EH (cell line): ENCODE measurements around the gene NF1.
"Not testable (repeated sequence)": the region's sequence is repeated elsewhere in the genome, so short reads cannot be mapped to it uniquely, and the experiment has no call there.

Source experiments
- DNase-seq: peaks from one replicate; pipeline ENCODE4 v3.0.0-alpha.2; 2015; ENCODE audit warnings: low read depth

NF1 gene

DNA sequence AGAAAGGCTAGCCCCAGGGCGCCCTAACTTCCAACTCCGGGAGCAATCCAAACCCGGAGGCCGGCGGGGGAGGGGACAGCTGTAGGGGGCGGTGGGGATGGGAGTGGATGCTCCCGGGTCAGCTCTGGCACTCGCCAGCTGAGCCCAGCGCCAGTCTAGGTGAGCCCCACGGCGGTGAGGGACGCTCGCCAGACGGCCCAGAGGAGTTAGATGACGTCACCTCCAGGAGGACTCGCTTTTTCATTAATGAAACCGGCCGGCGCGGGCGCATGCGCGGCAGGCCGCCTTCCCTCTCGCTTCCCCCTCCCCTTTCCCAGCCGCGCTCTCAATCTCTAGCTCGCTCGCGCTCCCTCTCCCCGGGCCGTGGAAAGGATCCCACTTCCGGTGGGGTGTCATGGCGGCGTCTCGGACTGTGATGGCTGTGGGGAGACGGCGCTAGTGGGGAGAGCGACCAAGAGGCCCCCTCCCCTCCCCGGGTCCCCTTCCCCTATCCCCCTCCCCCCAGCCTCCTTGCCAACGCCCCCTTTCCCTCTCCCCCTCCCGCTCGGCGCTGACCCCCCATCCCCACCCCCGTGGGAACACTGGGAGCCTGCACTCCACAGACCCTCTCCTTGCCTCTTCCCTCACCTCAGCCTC, at the start of gene NF1:
NF1 (plus strand) TSS at position 378 of the 636 bp plus-strand sequence. CDS start 333 bp downstream, outside the sequence.
- DNase-seq, result peak; percentile 97

GRCh38 chr17:31046856-31047425, 47.8 kb upstream of the NF1 start:
- not testable (repeated sequence) for DNase-seq

DNA sequence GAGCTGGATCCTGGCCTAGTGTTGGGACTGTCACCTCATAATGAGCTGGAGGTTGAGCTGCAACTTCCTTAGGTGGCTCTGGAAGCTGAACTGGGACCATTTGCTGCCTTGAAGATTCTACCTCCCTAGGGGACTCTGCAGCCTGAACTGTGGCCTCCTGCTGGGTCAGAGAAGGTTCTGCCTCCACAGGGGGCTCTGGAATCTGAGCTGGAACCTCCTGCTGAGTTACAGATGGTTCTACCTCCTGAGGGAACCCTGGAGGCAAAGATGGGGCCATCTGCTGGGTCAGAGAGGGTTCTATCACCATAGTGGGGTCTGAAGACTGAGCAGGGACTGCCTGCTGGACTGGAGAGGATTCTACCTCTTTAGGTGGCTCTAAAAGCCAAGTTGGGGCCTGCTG, 46.6 kb upstream of the NF1 start:
- DNase-seq, result no peak

- DNase-seq, result no peak
Measured at GRCh38 chr17:31048780-31049179, 46.0 kb upstream of the NF1 start.

DNA sequence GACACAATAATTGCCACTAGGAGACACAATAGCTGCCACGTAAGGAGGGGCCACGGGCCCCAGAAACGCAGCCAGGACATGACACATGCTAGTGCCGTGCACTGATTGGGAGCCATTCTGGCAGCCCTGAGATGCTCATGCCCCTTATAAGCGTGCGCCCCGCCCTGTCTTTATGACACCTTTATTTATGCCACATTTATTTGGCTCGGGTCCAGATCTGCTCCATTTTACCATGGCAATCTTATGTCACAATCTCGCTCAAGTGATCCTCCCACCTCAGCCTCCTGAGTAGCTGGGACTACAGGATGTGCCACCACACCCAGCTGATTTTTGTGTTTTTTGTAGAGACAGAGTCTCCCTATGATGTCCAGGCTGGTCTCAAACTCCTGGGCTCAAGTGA, 43.8 kb upstream of the NF1 start:
- no peak for DNase-seq

- DNase-seq, result no peak
Measured at GRCh38 chr17:31051506-31051905, 43.3 kb upstream of the NF1 start.

GRCh38 chr17:31052187-31052889, 42.4 kb upstream of the NF1 start:
- DNase-seq, result peak; percentile 98

DNA sequence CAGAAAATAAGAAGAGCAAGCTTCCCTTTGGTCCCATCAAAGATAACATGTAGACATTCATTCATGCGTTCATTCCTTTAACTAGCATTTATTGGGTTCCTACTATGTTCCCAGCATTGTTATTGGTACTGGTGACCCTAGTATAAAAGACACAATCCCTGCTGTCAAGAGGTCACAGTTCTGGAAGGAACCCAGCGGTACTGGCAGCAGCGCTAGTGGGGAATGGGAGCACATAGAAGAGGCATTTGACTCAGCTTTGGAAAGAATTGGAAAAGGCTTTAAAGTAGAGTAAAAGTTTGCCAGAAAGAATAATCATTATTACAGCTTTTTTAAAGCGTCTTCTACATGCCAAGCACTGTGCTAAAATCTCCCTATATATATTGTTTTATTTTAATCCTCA, 41.7 kb upstream of the NF1 start:
- DNase-seq, result no peak

- DNase-seq, result no peak
Measured at GRCh38 chr17:31054761-31055160, 40.0 kb upstream of the NF1 start.

- DNase-seq, result no peak
Measured at GRCh38 chr17:31058976-31059375, 35.8 kb upstream of the NF1 start.

DNA sequence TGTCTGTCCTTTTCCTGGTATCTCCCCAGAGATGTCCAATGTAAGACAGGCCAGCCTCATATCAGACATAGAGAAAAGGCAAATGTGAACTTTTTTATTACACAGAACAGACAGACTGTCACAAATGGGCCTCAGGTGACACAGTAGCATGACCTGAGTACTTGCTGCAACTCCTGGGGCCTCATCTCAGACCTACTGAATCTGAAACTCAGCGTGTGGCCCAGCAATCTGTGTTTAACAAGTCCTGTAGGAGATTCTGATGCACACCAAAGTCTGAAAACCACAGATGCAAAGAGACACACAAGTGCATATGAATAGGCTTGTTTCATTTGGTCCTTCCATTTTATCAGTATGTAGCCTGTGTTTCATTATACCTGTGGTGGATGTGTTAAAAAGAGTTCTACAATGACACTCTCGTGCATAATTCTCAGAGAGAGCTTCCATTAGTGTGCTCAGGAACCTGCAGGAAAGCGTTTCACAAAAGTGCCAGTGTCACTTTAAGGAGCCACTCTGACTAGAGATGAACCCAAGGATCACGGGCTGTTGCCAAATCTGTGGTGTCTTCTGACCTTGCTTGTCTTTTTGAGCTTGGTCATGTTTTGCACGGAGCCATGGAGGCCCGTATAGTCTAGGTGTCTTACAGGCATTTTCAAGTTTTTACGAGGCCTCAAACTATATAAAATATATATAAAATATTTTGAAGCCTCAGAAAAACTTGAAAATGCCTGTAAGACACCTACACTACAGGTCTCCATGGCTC, 33.8 kb upstream of the NF1 start:
- DNase-seq, result no peak

DNA sequence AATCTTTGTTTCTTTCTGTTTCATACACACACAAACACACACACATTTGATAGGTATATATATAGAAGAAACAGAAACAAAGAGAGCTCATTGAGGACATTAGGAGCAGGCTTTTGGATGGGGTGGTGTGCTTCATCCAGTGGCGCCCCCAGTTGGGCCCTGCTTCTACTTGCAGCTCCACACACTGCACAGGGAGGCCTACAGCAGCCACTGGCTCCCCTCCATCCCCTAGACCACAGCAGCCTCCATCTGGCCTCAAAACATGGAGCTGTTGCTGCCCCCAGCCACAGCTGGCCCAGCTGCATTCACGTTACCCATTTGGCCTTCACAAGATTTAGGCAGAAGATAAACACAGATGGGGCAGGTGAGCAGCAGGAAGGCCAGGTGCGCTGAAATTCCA, 33.1 kb upstream of the NF1 start:
- no peak for DNase-seq

- no peak for DNase-seq
Measured at GRCh38 chr17:31062346-31062745, 32.4 kb upstream of the NF1 start.

- no peak for DNase-seq
Measured at GRCh38 chr17:31064707-31065106, 30.1 kb upstream of the NF1 start.

- peak; percentile 92 for DNase-seq
Measured at GRCh38 chr17:31067691-31068184, 27.0 kb upstream of the NF1 start.

DNA sequence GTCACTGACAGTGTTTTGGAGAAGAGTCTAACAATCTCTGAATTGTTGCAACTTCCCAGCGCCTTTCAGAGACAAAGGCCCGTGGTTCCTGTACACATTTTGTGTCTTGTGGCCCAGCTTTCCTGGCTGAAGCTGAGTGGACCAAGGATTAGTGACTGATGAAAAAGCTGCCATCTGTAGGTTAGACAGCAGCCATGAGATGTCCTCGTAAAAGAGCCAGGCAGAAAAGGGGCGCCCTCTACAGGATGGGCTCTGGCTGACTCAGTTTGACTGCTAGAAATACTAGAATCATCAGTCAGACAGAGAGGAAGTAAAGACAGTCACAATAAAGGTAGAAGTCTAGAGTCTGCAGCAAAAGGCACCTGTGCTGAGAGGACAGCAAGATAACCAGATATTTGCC, 26.5 kb upstream of the NF1 start:
- DNase-seq, result peak; percentile 55

DNA sequence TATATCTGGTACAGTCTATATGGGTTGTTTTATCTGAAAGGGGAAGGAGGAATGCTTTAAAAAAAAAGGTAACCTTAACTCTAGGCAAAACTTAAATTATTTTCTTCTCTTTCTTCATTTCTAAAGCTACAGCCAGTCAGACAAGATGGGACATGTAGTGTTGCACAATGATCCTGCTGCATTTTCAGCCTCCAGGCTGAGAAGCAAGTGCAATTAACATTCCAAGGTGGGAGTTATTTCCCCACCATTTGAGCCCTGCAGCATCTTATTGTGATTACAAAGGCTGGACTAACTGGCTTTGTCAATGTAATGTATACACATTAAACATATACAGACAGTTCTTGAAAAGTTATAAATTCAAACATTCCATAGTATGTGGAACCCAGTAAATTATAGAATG, 22.6 kb upstream of the NF1 start:
- DNase-seq, result peak; percentile 87

DNA sequence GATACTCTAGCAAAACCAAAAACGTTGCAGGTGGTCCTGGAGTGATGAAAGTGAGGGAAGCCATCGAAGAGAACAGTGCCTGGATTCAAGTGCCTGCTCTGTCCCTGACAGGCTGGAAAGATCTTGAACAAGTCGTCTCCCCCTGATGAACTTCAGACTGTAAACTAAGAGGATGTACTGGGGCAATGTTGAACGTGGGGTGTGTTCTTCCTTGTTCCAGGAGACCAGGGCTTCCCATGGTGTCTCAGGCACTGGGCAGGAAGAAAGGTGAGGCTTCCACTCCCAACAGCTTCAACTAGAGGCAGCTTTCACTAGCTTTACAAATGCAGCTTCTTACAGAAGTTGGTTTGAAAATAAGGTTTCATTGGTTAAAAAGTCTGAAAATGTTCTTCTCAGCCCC, 21.4 kb upstream of the NF1 start:
- no peak for DNase-seq

DNA sequence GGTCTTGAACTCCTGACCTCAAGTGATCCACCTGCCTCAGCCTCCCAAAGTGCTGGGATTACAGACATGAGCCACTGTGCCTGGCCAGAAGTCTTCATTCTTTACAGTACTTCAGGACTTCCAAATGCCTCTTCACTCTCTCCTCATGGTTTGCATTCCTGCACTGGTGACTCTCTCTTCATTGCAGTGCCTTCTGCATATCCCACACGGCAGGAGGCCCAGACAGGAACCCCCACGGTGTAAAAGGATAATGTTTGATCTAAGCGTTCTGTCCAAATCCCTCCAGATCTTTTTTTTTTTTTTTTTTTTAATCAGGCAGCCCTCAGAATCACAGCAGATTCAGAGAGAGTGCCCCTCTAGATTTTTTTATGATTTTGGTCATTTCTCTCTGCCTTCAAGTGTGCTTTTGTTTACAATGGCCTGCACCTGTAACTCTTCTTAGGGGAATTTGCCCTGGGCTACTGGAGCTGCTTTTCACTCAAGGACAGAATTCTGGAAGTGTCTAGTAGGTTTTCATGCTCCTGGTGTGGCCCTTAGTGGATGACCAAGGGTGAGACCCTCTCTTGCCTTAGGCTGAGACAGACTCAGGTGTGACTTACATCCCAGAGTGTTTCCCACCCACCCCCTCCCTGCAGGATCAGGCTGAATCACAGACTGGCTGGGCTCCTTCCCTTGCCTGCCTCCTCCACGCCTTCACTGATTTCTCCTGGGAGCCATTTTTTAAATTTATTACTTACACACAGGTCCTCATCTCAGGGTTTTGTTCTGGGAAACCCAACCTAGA, 19.8 kb upstream of the NF1 start:
- DNase-seq, result peak; percentile 89

DNA sequence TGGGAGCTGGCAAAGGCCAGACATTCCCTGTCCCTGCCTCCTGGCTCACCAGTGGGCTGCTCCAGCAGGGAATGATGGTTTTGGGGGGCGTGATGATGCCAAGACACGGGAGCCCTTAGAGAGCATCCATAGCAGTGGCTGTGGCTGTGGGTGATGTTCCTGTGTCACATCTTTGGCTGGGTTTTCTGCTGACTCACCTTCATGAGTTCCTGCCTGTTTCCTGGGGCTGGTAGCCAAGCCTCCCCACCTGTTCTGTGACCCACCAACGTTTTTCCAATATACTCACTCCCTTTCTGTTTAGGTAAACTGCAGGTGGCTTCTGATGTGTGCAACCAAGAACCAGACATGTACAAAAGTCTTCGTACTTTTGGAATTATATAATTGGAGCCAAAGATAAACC, 16.5 kb upstream of the NF1 start:
- no peak for DNase-seq

DNA sequence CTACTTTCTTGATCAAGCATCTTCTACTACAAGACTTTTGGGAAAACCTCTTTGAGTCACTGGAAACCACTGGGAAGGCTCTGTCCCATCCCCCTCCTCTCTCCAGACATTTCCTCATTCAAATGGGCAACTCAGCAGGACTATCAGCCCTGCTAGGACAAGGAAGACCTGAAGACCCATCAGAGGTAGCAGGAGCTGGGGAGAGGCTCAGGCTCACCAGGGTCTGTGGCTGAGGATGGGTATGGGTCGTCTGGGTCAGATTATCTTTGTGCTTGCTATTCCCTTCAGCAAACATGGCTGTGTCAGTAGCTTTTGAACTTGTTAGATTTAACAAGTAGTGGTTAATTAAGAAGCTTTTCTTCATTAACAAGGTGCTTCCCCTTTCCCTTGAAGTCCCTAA, 15.0 kb upstream of the NF1 start:
- no peak for DNase-seq

GRCh38 chr17:31085563-31085962, 9.2 kb upstream of the NF1 start:
- peak; percentile 74 for DNase-seq
